GM19395 (cell line): ENCODE measurements around the gene SNRPA1.

Experiments
- ATAC-seq: cut with Tn5 transposase; IDR thresholded peaks from one replicate; pipeline ENCODE4 v1.9.1; 2021; ENCODE audit warnings: mild to moderate bottlenecking, moderate library complexity; ENCODE audit not compliant: unreplicated experiment

Gene SNRPA1

GRCh38 chr15:101264911-101265641, 30.0 kb downstream of the SNRPA1 start:
- no peak for ATAC-seq

GRCh38 chr15:101264011-101264410, 31.0 kb downstream of the SNRPA1 start:
- no peak for ATAC-seq

- ATAC-seq, result no peak
Observed at GRCh38 chr15:101262551-101262950, 32.5 kb downstream of the SNRPA1 start.

- ATAC-seq, result peak; percentile 58
Observed at GRCh38 chr15:101258238-101259144, 36.6 kb downstream of the SNRPA1 start.

- no peak for ATAC-seq
Observed at GRCh38 chr15:101256757-101257156, 38.3 kb downstream of the SNRPA1 start.

GRCh38 chr15:101255615-101256241, 39.3 kb downstream of the SNRPA1 start:
- ATAC-seq, result no peak

- ATAC-seq, result no peak
Observed at GRCh38 chr15:101255051-101255395, 40.0 kb downstream of the SNRPA1 start.

- no peak for ATAC-seq
Observed at GRCh38 chr15:101254157-101255050, 40.6 kb downstream of the SNRPA1 start.

- ATAC-seq, result no peak
Observed at GRCh38 chr15:101252836-101253235, 42.2 kb downstream of the SNRPA1 start.

GRCh38 chr15:101251830-101252820, 42.9 kb downstream of the SNRPA1 start, which contains the start of gene CHSY1:
Gene CHSY1, minus strand, starts transcription at chr15:101252048. Its CDS starts 592 bp downstream, at chr15:101251456.
- peak; percentile 70 for ATAC-seq

GRCh38 chr15:101250873-101251829, 43.9 kb downstream of the SNRPA1 start:
- peak; percentile 31 for ATAC-seq

GRCh38 chr15:101250341-101250831, 44.7 kb downstream of the SNRPA1 start:
- ATAC-seq, result no peak

GRCh38 chr15:101248274-101248673, 46.8 kb downstream of the SNRPA1 start:
- no peak for ATAC-seq

GRCh38 chr15:101246824-101247745, 48.0 kb downstream of the SNRPA1 start:
- ATAC-seq, result no peak

- ATAC-seq, result no peak
Observed at GRCh38 chr15:101246391-101246790, 48.7 kb downstream of the SNRPA1 start.

- no peak for ATAC-seq
Observed at GRCh38 chr15:101244889-101245668, 50.0 kb downstream of the SNRPA1 start.
